IPS-NIHi7 (cell line): ENCODE measurements around the gene ARHGAP45.
"Not testable (repeated sequence)": the region's sequence is repeated elsewhere in the genome, so short reads cannot be mapped to it uniquely, and the experiment has no call there.

ENCODE experiments used
- DNase-seq: peaks from one replicate; pipeline ENCODE4 v3.0.0; 2012; ENCODE audit warnings: mixed read lengths; ENCODE audit errors: extremely low spot score

ARHGAP45 gene, protein sequence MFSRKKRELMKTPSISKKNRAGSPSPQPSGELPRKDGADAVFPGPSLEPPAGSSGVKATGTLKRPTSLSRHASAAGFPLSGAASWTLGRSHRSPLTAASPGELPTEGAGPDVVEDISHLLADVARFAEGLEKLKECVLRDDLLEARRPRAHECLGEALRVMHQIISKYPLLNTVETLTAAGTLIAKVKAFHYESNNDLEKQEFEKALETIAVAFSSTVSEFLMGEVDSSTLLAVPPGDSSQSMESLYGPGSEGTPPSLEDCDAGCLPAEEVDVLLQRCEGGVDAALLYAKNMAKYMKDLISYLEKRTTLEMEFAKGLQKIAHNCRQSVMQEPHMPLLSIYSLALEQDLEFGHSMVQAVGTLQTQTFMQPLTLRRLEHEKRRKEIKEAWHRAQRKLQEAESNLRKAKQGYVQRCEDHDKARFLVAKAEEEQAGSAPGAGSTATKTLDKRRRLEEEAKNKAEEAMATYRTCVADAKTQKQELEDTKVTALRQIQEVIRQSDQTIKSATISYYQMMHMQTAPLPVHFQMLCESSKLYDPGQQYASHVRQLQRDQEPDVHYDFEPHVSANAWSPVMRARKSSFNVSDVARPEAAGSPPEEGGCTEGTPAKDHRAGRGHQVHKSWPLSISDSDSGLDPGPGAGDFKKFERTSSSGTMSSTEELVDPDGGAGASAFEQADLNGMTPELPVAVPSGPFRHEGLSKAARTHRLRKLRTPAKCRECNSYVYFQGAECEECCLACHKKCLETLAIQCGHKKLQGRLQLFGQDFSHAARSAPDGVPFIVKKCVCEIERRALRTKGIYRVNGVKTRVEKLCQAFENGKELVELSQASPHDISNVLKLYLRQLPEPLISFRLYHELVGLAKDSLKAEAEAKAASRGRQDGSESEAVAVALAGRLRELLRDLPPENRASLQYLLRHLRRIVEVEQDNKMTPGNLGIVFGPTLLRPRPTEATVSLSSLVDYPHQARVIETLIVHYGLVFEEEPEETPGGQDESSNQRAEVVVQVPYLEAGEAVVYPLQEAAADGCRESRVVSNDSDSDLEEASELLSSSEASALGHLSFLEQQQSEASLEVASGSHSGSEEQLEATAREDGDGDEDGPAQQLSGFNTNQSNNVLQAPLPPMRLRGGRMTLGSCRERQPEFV

DNA sequence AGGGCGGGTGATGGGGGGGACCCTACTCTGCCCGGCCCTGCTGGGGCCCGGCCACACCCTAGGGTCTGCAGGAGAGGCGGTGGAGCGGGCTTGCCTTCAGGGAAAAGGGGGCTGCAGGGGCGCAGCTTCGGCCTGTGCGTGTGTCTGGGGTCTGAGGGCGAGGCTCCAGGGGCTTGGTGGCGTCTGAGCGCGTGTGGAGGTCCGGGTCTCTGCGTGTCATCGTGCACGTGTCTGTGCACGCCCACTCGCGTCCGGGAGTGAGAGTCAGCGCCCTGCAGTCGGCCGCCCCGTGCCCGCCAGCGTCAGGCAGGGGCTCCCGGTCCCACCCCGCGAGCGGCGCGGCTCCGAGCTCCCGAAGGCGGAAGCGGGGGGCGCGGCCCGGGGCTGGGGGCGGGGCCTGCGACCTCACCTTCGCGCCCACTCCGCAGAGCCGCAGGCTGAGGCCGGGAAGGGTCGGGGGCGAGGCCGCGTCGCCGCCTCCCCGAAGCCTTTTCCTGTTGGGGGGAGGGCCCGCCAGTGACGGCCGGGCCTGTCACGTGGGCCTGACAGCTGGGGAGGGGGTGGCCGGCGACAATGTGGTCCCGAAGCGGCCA, at the start of gene ARHGAP45:
Gene ARHGAP45 (plus strand): TSS at position 420 of the 593 bp plus-strand sequence. CDS start 239 bp downstream, outside the sequence.
- peak; percentile 57 for DNase-seq

DNA sequence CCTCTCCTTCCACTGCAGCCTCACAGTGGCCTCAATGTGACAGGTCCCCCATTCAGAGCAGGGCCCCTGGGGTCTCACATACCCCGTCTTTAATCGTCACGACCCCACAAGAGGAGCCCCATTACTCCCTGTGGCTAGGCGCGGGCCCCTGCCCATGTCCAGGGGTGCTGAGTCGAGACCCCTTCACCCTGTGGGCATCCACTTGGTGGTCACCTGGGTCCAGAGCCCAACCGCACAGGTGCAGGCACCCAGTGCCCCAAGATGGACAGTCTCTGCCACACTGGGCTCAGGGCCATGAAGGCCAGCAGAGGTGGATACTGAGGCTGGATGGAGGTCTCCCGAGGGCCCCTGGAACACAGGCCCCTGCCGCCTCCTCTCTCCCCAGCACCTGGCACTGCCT, 49.1 kb upstream of the ARHGAP45 start:
- no peak for DNase-seq

DNA sequence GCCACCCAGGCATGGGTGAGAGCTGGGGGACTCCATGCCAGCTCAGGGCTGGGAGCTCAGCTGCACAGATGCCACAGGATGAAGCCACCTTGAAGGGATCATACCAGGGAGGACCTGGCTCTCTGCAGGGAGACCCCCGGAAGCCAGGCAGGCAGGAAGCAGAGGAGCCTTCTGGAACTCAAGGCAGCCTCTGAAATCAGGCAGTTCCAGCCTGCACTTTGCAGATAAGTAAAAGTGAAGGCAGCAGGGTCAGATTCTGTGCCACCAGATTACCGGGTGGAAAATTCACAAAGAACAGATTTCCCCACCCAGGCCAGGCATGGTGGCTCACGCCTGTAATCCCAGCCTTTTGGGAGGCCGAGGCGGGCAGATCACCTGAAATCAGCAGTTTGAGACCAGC, 48.6 kb upstream of the ARHGAP45 start:
- DNase-seq, result no peak

DNA sequence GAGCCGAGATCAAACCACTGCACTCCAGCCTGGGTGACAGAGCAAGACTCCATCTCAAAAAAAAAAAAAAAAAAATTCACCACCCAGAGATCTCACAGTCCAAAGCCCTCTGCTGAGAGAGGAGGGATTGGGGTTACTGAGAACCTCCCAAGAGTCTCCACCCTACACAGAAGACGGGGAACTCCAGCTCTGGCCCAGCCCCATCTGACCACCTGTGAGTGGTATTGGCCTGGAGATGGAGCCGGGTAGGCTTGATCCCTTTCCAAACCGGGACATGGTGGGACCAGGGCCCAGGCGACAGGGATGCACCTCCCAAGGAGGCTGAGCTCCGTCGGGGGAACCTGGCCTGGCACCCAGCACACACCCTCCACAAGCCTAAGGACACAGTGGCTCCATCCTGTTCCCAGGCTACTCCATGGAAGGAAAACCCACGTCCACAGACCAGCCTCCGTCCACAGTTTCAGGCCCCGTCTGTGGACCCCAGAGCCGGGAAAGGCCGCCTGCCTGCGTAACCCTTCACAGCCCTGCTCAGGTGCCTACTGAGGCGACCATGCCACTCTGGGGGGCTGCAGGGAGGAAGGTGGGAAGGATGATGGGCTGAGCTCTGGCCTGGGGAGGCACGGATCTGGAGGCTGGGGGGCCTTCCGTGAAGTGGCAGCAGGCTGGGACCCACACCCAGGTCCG, 47.9 kb upstream of the ARHGAP45 start:
- no peak for DNase-seq

DNA sequence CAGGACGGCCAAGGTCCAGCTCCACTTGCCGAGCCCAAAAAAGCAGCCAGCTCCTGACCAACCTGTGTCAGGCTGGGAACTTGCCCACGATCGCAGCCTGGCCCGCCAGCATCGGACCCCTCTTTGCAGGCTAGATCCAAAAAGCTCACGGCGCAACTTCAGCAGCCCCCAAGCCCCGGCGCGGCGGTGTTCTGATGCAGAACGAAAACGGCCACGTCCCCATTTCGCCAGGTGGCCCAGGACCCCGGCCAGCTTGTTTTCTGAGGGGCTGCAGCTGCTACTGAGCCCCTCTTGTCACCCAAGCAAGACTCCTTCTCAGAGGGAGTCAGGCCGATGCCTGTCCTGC, 47.4 kb upstream of the ARHGAP45 start:
- DNase-seq, result no peak

DNA sequence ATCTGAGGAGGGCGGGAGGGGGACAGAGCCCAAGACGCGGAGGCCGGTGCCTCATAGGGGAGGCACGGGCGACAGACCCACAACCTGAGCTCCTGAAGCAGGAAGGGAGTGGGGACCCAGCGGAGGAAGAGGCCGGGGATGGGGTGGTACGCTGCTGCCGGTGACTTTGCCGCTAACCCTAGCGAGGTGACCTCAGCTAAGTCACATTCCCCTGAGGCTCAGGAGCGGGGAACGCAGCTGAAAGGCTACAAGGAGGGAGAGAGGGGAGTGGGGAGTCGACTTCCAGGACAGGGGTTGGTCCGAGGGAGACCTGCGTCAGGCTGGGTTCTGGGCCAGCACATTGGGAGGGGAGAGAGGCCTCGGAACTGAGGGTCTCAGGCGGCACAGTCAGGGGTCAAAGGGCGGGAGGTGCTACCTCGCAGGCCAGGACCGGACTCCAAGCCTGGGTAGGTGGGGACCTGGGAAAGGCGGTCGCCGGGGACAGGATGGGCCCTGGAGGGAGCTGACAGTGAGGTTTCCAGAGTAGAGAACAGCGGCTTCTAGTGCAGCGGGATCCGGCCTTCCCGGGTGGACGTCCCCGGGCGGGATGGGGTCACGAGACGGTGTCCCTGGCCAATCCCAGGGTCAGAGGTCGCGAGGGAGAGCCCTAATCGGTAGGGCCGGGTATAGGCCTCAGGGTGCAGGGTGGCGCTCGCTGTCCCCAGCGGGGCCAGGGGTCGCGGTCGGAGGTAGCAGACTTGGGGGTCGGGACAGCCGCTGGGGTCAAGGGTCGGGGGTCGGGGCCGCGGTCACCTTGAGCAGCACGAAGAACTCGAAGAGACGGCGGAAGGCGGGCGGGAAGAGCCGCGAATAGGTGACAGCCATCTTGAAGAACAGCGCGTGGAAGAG, 46.7 kb upstream of the ARHGAP45 start:
- no peak for DNase-seq

DNA sequence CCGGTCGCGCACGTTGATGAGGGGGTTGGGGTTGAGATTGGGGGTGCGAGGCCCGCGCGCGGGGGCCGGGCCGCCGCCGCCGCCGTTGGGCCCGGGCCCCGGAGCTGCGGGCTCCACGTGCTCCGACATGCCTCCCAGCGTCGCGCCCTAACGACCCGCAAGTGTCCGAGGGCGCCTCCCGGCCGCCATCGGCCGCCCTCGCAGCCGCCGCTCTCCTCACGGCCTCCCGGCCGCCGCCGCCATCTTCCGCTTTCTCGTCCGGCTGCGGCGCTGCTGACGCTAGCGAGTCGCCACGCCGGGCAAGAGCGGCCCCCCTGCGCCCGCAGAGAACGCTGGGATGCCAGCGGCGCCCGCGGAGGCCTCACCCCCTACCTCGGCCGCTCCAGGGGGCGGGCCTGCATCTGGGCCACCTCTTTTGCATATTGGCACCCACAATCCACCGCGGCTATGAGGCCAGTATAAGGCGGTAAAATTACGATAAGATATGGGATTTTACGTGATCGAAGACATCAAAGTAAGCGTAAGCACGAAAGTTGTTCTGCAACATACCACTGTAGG, 46.0 kb upstream of the ARHGAP45 start, which contains the start of gene TMEM259:
Gene TMEM259 (minus strand): TSS at position 256 of the 558 bp plus-strand sequence. CDS start 127 bp downstream, at position 129.
- peak; percentile 95 for DNase-seq

DNA sequence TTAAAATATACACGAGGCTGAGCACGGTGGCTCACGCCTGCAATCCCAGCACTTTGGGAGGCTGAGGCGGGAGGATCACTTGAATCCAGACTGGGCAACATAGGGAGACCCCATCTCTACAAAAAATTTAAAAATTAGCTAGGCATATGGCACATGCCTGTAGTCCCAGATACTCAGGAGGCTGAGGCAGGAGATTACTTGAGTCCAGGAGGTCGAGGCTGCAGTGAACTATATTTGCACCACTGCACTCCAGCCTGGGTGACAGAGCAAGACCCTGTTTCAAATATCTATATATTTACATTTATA, 43.1 kb upstream of the ARHGAP45 start:
- DNase-seq, result not testable (repeated sequence)

DNA sequence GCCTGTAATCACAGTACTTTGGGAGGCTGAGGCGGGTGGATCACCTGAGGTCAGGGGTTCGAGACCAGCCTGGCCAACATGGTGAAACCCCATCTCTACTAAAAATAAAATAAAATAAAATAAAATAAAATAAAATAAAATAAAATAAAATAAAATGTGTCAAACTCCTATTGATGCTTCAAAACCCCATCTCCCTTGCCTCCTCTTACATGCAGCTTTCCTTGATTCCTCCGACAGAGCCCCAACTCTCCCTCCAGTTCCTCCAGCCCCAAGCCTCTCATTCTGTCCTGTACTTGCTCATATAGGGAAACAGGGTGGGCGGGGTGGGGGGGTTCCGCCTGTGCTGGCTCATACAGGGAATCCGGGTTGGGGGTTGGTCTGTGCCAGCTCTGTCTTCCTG, 41.9 kb upstream of the ARHGAP45 start:
- DNase-seq, result not testable (repeated sequence)

DNA sequence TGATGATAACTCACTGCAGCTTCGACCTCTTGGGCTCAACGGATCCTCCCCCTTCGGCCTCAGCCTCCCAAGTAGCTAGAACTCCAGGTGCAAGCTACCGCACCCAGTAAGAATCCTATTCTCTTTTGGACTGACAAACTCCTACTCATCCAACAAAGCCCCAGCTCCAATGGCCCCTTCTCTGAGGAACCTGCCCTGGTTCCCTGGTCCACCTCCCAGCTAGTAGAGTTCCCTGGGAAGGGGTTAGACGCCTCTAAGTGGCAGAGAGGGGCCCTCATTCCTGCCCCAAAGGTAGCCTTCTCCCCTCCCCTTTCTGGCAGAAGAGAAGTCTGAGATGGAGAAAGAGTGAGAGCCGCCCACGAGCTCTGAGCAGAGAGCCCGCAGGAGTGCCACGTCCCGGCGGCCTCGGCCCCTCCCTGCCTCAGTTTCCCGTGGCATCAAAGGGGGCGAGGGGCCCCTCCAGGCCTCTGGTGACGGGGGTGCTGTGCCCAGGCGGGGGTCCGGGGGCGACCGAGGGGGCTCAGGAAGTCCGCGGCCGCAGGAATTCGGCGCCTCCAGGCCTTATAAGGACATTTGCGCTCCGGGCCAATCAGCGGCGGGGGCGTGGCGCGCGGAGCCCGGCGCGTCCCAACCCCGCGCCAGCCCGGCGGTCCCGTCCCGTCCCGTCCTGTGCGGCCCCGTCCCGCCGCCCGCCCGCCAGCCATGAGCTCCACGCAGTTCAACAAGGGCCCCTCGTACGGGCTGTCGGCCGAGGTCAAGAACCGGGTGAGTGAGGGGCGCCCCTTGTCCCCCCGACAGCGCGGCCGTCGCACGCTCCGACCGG, 40.8 kb upstream of the ARHGAP45 start, which contains the start of gene CNN2:
Gene CNN2 (plus strand): TSS at position 649 of the 823 bp plus-strand sequence. CDS start 54 bp downstream, at position 703.
- peak; percentile 87 for DNase-seq

DNA sequence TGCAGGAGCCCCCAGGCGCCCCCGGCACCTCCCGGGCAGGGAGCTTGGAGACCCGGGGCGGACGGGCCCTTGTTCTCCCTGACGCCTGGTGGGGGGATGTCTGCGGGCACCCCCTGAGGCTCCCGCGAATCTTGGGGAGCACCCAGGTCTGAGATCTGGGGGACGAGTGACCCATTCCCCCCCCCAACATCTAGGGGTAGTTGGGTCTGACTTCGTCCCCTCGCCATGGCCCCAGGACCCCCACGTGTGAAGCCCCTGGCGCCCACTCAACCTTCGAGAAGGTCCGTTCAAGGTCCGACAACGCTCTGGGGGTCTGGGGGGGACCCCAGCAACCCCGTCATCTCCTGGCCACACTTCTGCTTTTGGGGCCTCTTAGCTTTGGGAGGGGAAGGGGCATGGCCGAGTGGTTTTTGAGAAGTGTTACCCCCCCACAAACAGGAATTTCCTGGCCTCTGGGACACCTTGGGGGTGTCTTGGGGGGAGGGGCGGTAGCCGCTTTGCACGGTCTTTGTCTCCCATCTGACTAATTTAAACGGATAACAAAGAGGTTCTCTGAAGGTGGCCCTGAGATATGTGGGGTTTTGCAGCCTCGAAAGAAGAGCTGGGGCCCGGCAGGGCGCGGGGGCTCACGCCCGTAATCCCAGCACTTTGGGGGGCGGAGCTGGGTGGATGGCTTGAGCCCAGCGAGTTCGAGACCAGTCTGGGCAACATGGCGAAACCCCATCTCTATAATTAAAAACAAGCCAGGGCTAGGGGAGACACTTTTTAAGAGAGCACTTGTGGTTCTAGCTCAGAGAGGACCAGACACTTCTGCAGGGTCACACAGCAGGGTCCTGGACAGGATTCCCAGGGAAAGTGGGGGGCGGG, 40.0 kb upstream of the ARHGAP45 start:
- DNase-seq, result no peak

DNA sequence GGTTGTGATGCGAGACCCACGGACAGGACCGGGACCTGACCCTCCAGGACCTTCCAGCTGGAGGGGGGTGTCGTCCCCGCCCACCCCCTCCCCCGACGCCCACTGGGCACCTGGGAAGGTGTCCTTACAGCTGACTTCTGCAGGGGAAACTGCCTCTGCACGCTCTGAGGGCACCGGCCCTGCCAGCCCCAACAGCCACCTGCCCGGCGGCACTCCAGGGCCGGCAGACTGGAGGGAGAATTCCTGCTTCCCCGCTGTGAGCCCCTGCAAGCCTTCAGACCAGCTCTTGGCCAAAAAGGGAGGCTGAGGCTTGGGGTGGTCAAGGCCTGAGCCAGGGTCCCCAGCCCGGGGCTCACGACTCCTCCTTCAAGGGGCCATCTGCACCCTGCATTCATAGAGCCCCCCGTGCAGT, 39.3 kb upstream of the ARHGAP45 start:
- DNase-seq, result no peak

DNA sequence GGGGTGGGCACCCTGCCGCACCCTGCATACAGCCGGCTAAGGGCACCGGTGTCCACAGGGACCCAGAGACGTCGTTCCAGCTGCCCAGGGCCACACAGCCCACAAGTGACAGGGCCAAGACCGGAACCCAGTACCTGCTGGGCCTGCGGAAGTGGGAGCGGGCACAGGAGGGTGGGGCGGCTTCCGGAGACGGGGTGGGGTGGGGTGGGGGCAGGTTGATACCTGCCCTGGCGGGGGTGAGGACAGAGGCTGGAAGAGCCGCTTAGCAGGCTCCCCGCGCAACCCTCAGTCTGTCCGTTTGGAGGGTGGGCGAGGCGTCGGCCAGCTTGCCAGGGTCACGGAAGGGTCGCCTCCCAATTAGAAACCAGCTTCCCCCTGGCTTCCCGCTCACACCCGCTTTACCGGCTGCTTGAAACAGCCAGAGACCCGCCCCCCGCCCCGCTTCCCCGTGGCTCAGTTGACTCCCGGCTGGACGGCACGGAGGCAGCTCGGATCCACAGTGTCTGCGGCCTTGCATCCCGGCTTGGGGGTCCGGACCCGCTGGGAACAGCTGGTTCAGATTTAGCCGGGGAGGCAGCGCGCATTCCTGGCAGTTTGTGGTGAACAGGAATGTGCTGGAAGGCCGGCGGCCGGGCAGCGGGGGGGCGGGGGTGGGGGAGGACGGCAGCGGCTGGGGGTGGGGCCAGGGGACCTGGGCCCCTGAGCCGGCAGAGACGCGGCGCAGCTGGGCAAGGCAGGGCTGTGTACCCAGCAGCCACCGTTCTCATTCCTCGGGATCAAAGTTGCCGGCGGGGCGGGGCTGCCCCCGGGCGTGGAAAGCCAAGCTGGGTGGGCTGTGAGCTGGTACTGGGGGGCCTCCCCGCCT, 38.7 kb upstream of the ARHGAP45 start:
- DNase-seq, result peak; percentile 73

DNA sequence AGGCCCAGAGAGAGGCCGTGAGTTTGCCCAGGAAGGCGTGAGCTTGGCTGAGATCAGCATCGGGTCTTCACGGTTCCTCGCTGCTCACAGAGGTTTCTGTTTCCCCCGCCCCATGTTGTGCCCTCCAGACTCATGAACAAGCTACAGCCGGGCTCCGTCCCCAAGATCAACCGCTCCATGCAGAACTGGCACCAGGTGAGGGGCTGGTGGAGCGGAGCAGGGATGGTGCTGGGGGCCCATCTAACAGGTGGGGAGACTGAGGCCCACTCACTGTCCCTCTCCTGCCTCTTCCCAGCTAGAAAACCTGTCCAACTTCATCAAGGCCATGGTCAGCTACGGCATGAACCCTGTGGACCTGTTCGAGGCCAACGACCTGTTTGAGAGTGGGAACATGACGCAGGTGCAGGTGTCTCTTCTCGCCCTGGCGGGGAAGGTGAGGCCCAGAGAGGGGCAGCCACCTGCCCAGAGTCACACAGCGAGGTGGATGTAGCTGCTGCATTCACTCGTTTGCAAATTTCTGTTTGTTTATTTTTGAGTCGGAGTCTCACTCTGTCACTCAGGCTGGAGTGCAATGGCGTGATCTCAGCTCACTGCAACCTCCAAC, 34.6 kb upstream of the ARHGAP45 start:
- no peak for DNase-seq

DNA sequence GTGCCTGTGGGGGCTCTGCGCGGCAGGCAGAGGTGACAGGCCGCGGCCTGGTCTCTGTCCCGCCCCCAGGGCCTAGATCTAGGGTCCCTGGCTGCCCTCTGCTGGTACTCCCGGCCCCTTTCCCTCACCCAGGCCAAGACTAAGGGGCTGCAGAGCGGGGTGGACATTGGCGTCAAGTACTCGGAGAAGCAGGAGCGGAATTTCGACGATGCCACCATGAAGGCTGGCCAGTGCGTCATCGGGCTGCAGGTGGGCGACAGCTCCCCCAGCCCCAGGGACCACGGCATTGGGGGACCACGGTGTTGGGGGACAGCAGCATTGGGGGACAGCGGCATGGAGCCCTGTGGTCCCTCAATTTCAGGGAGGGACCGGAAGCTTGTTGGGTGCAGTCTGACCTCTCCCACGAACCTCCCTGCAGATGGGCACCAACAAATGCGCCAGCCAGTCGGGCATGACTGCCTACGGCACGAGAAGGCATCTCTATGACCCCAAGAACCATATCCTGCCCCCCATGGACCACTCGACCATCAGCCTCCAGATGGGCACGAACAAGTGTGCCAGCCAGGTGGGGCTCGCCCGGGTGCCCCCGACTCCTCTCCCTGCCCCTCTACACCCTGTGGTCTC, 30.9 kb upstream of the ARHGAP45 start:
- DNase-seq, result no peak

DNA sequence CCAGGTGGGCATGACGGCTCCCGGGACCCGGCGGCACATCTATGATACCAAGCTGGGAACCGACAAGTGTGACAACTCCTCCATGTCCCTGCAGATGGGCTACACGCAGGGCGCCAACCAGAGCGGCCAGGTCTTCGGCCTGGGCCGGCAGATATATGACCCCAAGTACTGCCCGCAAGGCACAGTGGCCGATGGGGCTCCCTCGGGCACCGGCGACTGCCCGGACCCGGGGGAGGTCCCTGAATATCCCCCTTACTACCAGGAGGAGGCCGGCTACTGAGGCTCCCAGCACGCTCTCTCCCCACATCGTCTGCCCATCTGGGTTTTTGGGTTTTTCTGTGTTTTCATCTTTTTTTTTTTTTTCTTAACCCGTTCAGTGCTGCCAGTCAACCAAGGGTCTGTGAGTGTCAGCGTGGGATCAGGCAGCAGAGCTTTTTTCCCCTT, 29.3 kb upstream of the ARHGAP45 start:
- no peak for DNase-seq
